Lower lobe of right lung (tissue), 2 donors: ENCODE data around the gene SLC6A6. TPM values are rescaled to one million over a fixed set of nuclear protein-coding genes. Genes with fewer than 3 reads are reported as not detected.

Experiments used
- ATAC-seq, 2 donors: fragments of 200-7000 bp; cut with Tn5 transposase; one replicate each; pipeline ENCODE4 v1.9.1; 2020 to 2022; ENCODE audit warnings: mild to moderate bottlenecking in 2 of 2, moderate library complexity in 2 of 2
- DNase-seq: peaks from one replicate; pipeline ENCODE4 v3.0.0-alpha.2; 2020
- H3K27ac ChIP-seq: fragments of 200-600 bp; one replicate; pipeline ENCODE4 v1.8.0; 2022
- H3K27me3 ChIP-seq: fragments of 200-600 bp; one replicate; pipeline ENCODE4 v1.8.0; 2022; ENCODE audit warnings: low read depth
- H3K36me3 ChIP-seq: fragments of 200-600 bp; one replicate; pipeline ENCODE4 v1.8.0; 2022; ENCODE audit warnings: mild to moderate bottlenecking
- H3K4me1 ChIP-seq: fragments of 200-600 bp; one replicate; pipeline ENCODE4 v1.8.0; 2022
- H3K4me3 ChIP-seq: fragments of 200-600 bp; one replicate; pipeline ENCODE4 v1.8.0; 2022; ENCODE audit warnings: mild to moderate bottlenecking
- H3K9me3 ChIP-seq: fragments of 200-600 bp; one replicate; pipeline ENCODE4 v1.8.0; 2022
- intact Hi-C: fragments of 100-400 bp; cut with DNase I; formaldehyde crosslinking; loops from one replicate; pipeline ENCODE4 v1.11.0; 2022
- total RNA-seq: library from RNA; stranded (reverse); fragmentation: NEBNext Ultra II Directional; extraction: Animal tissue kit (Norgen Biotek cat#: 25700); gene quantifications from one replicate; pipeline ENCODE4 v1.2.1, GENCODE V29; 2021
- TF ChIP-seq, protein P1 (sequence below): fragments of 200-600 bp; IDR thresholded peaks from one replicate; pipeline ENCODE4 v1.8.0; 2022; ENCODE audit warnings: antibody characterized with exemption, mild to moderate bottlenecking
- donor health status: DM: no; HTN: yes; CAD: no; lungs with severe emphysema.

Gene SLC6A6
- total RNA-seq, 1 donor from 2014 or later, result 84.0 TPM

DNA sequence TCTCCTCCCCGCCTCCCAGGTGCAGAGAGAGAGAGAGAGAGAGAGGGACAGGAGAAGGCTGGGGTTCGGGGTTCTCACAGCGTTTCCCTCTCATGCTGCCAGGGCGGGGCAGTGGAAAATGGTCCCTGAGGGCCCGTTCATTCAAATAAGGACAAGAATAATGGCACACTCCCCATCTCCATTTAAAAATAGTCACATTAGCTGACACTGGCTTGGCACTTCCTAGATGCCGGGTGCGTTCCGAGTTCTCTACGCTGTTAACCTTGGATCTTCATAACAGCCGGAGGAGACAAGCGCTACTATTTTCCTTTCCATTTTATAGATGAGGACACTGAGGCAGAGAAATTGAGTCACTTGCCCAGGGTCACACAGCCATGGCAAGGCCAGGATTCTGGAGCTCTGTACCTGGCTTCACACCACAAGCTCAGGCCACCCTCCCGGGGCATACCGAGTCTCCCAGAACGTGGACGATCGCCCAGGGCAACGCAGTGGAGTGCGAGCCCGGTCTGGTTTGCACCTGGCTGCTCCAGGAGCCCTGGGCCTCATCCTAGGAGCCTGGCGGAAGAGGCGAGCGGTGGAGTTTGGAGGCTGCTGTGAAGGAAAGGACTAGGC lies 608 bp upstream of the SLC6A6 start:
- Histone ChIP-seq H3K9me3 (no peaks in the 10 kb centered on the region), H3K4me1 (peaks cover 49% of the 10 kb centered on the region), H3K27me3 (no peaks in the 10 kb centered on the region), H3K36me3 (no peaks in the 10 kb centered on the region), H3K4me3 (peak overlapping the region; percentile 94), H3K27ac (peak overlapping the region; percentile 95)
- no peak for ATAC-seq
- TF ChIP-seq, protein P1, sequence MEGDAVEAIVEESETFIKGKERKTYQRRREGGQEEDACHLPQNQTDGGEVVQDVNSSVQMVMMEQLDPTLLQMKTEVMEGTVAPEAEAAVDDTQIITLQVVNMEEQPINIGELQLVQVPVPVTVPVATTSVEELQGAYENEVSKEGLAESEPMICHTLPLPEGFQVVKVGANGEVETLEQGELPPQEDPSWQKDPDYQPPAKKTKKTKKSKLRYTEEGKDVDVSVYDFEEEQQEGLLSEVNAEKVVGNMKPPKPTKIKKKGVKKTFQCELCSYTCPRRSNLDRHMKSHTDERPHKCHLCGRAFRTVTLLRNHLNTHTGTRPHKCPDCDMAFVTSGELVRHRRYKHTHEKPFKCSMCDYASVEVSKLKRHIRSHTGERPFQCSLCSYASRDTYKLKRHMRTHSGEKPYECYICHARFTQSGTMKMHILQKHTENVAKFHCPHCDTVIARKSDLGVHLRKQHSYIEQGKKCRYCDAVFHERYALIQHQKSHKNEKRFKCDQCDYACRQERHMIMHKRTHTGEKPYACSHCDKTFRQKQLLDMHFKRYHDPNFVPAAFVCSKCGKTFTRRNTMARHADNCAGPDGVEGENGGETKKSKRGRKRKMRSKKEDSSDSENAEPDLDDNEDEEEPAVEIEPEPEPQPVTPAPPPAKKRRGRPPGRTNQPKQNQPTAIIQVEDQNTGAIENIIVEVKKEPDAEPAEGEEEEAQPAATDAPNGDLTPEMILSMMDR, result no peak
- intact Hi-C loops, result no loop called here
- no peak for DNase-seq

DNA sequence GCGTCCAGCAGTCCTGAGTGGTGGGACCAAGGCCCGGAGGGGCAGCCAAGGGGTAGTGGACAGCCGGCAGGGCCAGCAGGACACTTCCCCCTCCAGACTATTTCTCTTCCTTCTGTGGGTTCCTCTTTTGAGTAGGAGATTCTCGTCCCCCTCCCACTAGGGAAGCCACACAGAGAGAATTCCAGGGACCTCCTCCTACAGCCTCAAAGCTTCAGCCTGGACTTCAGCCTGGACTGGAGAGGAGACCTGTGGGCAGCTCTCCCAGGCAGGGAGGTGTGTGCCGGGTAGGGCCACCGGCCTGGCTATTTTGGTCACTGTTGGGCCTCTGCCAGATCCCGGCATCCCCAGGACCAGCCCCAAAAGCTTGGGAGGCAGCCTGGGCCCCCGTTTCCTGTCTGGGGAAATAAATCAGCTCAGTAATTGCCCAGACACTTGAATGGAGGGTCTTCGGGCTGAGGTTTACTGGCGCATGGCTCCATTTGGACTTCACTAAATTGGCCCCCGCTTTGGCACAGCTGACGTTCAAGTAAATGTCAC lies 1.3 kb downstream of the SLC6A6 start:
- Histone ChIP-seq H3K27ac (peak overlapping the region; percentile 95), H3K4me1 (peaks cover 45% of the 10 kb centered on the region), H3K9me3 (no peaks in the 10 kb centered on the region), H3K4me3 (peak overlapping the region; percentile 94), H3K27me3 (no peaks in the 10 kb centered on the region), H3K36me3 (no peaks in the 10 kb centered on the region)
- intact Hi-C loops, result no loop called here
- DNase-seq, result peak; percentile 69
- peak; percentile 33 to 35 for ATAC-seq
- TF ChIP-seq, protein P1, result no peak

DNA sequence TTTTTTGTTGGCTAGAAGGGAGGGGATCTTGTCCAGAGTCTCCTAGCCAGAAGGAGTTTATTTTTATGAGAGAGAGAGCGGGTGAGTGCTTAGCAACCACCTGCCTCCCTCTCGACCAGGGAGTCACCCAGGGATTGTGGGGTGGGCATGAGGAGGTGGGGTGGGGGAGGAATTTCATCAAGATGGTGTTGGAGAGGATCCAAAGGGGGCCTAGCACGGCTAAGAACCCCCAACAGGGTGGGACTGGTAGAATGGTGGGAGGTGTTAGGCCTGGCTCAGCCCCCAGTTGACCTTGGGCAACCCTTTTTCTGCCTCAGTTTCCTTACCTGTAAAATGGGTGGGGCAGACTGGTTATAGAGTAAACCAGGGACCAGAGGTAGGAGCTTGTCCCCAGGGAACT lies 1.8 kb downstream of the SLC6A6 start:
- peaks cover 48% of the 10 kb centered on the region for H3K4me1 ChIP-seq
- H3K4me3 ChIP-seq, result peak overlapping the region; percentile 94
- intact Hi-C loops, result no loop called here
- no peaks in the 10 kb centered on the region for H3K36me3 ChIP-seq
- H3K9me3 ChIP-seq, result no peaks in the 10 kb centered on the region
- no peaks in the 10 kb centered on the region for H3K27me3 ChIP-seq
- DNase-seq (no peak), ATAC-seq (no peak)
- H3K27ac ChIP-seq, result peak overlapping the region; percentile 95
- TF ChIP-seq, protein P1, result no peak

DNA sequence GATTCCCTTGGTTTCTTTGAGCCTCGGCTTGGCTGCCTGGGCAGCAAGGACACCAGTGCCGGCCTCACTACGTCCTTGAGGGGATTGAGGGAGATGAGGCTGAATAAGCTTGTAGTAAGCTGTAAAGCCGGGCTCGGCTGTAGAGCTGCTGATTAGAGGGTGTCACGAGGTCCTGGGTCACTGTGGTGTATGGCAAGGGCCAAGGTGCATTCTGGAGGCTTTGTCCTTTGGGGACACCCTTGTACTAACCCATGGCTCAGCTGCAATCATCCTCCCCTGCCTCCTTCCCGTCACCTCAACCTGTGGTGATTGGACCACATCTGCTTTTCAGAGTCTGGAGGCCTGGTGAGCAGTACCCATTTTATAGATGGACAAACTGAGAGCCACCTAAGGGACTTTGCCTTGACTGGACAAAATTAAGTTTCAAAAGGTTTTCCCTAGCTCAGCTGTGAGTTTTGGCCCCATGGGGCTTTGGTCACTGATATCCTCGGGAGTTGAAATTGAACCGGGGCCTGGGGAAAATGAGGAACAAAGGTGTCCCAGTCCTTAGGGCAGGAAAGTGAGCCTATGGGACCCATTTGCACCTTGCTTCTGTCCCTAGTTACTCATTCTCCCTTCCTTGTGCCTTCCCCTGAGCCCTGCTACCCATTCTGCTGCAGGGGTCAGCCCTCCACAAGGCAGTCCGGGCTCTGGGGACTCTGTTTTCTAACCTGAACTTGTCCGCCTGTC lies 2.4 kb downstream of the SLC6A6 start:
- no peak for ATAC-seq
- TF ChIP-seq, protein P1, result no peak

DNA sequence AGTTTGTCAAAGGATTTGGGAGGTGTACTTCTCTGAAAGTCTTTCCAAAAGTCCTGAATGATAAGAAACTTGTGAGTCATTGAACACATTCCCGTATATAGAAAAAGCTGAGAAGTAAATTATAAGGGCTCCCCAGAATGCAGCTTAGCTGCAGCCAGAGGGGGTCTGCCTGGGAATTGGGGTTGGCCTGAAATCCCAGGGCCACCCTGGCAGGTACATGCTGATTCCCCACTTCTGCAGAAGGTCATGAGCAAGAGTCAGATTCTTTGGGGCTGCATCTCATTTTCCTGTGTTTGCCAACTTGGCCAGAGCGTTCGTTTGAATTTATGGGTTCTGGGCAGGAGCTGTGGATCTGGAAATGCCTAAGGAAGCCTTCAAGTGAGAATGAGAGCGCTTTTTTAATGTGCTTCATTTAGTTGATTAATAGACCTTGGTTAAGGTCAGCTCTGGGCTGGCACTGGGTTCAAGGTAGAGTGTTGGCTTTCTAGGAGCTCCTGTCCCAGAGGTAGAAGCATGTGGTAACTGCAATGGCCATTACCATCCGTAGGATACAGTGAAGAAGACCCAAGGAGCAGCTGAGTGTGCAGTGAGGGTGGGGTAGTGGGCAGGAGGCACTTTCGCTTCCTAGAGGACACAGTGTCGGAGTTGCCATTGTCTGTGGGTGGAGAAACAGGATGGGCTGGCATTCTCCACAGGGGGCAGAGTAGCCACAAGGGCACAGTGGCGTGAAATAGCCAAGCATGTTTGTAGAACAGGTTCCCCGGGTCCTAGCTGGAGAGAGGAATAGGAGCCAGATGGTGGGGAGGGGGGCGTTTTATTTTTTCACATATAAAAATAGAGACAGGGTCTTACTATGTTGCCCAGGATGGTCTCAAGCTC lies 3.2 kb downstream of the SLC6A6 start:
- Histone ChIP-seq H3K36me3 (peaks cover 2% of the 10 kb centered on the region), H3K4me1 (peaks cover 62% of the 10 kb centered on the region), H3K4me3 (peak overlapping the region; percentile 94), H3K27ac (peak overlapping the region; percentile 44), H3K27me3 (no peaks in the 10 kb centered on the region), H3K9me3 (no peaks in the 10 kb centered on the region)
- intact Hi-C loops, result no loop called here
- peak; percentile 65 for DNase-seq
- TF ChIP-seq, protein P1, result no peak
- ATAC-seq, result no peak

More for the DNA sequence above, 2.4 kb downstream of the SLC6A6 start:
- peak overlapping the region; percentile 94 for H3K4me3 ChIP-seq
- H3K27ac ChIP-seq, result peak overlapping the region; percentile 95
- intact Hi-C loops, result no loop called here
- H3K27me3 ChIP-seq, result no peaks in the 10 kb centered on the region
- H3K36me3 ChIP-seq, result no peaks in the 10 kb centered on the region
- DNase-seq, result no peak
- no peaks in the 10 kb centered on the region for H3K9me3 ChIP-seq
- peaks cover 54% of the 10 kb centered on the region for H3K4me1 ChIP-seq
